GM18870 (cell line): ENCODE data around the gene BSG.

ENCODE experiments used
- ATAC-seq: cut with Tn5 transposase; IDR thresholded peaks from one replicate; pipeline ENCODE4 v1.9.1; 2021; ENCODE audit warnings: moderate library complexity; ENCODE audit not compliant: unreplicated experiment

Gene BSG

DNA sequence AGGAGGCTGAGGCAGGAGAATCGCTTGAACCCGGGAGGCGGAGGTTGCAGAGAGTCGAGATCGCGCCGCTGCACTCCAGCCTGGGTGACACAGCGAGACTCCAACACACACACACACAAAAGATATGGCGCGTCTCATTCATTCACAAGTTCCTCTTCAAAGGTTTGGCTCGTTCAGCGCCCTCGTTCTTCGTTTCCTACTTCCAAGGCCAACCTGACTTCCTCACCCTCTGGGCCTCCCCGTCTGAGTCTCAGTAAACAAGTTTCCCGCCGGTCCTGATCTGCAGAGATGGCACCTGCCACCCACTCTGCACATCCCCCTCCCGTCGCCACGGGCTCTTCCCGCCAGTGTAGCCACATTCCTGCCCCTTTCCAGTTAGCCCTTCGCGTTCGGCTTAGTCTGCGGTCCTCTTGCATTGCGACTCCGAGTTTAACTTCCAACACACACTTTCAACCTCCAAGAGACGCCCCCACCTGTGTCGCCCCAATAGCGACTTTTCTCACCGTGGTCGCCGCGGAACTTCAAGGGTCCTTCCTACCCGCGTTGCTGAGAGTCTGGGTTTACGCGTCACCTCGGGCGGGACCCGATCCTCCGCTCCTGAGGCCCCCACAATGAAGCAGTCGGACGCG lies 1.3 kb upstream of the BSG start:
- ATAC-seq = no peak

DNA sequence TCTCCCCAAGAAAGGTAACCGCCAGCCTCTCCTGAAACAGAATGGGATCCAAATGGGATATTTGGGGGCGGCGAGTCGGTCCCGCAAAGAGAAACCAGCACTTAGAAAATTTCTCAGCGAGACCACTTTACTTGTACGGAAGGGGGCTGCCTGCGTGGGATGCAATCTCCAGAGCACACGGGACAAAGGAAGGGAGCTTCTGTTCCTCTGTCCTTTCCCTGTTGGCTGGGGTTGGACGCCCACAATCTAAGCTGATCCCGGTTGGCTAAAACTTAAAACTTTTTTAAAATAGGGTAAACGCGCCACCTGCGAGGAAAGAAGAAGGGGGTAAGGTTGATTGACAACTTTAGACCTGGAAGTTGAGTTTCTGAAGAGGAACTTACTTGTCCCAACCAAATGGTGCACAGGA lies 826 bp upstream of the BSG start:
- peak; percentile 5 for ATAC-seq

DNA sequence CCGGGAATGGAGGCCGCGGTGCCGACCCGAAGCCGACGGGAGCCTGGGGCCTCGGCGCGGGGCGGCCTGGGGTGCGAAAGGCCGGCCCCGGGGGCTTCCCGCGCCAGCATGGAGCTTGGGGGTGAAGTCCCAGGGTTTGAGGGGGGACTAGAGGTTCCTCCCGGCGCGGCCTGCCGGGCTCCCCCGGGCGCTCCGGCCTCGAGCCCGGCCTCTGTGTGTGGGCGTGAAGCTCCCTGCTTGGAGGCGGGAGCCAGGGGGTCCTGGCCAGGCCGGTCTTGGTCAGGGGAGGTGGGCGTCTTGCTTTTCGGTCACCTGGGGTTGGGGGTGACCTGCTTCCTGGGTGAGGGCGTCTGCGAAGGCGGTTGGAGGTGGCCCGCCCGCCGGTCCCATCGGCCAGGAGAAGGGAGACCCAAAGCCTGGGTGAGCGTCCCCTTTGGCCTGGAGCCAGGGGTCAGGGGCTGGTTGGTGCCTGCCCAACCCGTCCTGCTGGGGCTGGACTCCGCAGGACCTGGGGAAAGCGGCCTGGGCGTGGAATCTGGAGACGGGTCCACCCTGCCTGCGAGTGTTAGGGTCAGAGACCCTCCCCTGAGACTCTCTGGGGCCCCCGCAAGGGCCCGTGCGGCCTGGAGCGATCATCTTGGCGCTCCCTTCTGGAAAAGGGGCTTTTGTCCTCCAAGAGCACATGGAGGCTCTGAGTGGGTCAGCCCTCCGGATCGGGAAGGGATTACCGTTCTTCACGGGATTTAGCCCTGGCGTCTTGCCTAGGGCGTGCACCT lies 535 bp downstream of the BSG start:
- peak; percentile 17 for ATAC-seq

DNA sequence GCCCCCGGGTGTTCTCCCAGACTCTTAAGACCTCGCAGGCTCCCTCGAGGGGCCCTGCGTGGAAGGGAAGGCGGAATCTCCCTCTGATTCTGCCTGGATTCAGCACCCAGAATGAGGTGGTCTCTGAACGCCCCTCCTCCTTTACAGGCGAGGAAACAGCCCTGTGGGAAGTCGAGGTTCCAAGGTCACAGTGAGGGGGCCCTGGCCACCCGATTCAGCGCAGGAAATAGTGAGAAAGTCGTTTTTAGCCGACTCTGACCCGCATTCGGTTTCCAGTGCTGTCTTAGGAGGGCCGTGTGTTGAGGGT lies 1.1 kb downstream of the BSG start:
- no peak for ATAC-seq

DNA sequence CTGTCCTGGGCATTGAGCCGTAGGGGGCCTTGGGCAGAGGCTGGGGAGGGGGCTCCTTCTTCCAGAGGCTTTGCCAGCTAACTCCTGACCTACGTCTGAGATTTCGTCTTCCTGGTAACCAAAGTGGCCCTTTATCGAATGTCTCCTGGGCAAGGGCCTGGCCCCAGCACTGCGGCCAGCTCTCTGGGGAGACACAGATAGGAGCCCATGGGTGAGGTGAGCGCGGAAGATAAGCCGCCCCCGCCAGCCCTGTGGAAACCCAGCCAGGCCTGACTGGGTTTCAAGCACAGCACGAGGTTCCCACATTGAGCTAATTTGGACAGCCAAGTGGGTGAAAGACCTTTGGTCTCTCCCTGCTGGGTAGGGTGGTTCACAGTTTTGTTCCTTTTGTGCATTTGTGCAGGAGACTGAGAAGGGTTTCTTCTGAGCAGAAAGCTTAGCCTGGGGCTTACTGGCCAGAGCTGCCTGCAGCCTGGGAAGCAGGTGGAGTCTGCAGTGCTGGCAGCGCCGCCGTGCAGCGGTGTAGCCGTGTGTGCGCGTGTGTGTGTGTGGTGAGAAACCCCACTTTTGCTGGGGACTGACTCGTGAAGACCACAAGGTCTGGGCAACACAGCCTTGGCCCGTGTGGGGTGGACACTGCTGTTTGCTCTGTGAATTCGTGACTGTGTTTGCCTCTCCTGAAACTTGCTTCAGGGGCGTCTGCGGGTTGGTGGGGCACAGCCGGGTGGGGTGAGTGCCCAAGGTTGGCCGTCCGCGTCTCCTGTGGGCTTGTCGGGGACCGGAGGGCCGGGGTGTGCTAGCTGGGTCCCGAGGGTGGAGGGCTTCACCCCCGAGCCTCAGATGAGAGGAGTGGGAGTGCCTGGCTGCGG lies 2.5 kb downstream of the BSG start:
- no peak for ATAC-seq

DNA sequence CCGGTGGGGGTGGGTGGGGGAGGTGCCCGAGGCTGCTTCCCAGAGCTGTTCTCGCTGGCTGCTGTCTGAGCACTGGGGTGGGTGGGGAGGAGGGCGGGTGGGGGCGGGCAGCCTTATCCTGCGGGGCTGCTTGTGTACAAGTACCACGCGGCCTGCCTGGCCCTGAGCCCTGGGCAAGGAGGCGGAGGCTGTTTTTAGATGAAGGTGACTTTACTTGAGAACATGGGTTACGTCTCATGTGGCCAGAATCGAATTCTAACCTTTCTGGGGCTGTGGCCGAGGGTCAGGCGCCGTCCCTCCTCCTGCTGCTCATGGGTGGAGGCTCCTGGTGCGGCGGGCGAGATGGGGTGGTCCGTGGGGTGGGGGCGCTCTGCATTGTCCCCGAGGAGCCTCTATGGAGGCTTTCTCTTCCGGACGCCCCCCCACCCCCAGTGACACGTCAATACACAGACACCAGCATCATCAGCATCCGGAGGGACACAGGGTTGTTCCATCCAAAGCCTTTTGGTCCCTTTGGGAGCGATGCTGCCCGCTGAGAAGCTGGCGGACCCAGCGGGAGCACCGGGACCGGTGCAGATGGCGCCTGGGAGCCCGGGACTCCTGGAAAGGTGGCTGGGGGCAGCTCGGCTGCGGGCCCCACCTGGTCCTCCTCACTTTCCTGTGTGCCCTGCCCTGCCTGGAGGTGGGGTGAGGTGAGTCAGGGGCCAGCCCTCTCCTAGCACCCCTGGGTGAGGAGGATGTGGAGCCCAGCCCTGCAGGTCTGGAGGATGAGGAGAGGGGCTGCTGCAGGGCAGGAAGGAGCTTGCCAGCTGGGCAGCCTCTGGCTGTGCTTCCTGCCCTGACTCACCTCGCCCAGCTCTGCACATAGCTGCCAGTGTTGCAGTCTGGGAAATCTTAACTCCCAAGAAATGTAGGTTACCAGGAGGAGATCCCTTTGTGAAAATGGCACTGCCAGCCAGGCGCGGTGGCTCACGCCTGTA lies 3.4 kb downstream of the BSG start:
- ATAC-seq = no peak

DNA sequence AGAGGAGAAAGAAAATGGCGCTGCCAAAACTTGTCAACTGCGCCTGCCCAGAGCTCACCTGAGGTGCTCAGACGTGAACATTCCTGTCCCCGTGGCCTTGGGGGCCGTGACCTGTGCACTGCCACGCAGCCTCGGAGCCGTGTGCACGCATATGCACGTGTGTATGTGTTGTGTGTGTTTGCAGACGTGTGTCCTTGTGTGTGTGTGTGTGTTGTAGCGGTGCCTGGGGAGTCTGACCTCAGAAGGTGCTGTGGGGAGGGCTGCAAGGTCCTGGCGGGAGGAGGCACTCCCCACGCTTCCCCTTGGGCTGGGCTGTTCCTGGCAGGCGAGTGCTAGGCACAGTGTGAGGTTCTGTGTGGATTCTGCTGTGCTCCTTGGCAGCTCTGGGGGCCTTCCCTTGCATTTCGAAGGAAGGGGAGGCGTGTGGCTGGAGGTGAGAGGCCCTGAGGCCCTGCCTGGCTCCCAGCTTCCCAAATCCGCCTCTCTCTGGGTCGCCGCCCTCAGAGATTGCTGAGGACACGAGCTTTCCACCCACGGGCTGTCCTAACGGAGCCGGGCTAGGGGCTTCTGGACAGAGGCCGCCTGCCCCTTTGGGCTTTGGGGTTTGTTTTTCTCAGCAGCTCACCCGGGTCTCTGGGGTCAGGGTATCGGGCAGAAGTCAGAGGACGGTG lies 4.5 kb downstream of the BSG start:
- no peak for ATAC-seq

DNA sequence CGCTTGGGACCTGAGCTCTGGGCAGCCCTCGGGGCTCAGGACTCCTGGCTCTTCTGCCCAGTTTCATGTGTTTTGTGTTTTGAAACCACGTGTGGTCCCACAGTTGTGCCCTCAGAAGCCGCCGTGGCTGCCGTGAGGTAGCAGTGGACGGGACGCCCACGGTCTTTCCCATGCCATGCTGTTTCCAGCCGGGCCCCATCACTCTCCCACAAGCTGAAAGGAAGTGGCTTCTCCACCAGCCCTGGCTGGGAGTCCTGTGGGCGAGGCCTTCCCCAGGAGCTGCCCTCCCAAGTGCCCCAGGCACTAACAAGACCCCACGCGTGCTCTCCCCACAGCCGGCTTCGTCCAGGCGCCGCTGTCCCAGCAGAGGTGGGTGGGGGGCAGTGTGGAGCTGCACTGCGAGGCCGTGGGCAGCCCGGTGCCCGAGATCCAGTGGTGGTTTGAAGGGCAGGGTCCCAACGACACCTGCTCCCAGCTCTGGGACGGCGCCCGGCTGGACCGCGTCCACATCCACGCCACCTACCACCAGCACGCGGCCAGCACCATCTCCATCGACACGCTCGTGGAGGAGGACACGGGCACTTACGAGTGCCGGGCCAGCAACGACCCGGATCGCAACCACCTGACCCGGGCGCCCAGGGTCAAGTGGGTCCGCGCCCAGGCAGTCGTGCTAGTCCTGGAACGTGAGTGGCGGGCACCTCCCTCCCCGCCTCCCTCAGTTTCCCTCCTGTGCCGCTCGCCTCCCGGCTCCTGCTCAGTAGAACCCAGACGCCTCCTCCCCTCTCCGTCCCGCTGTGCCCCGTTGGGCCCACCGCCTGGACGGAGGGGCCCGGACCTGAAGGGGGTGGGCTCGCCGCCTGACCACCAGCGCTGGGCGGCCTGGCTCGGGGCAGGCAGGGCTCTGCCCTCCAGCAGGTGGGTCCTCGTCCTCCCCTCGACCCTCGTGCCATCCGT lies 5.3 kb downstream of the BSG start:
- ATAC-seq = no peak

DNA sequence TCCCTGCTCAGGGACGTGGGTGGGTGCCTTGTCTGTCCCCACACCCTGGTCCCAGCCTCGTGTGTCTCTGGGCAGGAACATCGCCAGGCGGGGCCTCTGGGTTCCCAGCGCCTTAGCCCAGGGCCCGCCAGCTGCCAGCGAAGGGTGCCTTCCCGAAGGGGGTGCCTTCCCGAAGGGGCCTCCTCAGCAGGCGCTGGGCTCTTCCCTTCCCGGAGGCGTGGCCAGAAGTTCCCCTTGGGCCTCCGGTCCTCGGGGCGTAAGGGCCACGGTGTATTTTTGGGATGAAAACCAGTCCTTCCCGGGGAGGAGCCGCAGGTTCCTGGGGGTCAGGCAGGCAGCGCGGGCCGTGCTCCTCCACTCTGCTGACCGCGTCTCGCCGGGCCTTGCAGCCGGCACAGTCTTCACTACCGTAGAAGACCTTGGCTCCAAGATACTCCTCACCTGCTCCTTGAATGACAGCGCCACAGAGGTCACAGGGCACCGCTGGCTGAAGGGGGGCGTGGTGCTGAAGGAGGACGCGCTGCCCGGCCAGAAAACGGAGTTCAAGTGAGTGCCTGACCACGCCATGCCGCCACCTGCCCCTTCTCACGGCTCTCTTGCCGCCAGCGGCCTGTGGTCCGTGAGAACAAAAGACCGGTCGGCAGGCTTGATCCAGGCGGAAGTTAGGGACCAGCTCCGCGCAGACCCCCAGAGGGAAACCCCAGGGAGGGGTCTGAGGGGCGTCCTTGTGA lies 6.9 kb downstream of the BSG start:
- ATAC-seq = no peak

DNA sequence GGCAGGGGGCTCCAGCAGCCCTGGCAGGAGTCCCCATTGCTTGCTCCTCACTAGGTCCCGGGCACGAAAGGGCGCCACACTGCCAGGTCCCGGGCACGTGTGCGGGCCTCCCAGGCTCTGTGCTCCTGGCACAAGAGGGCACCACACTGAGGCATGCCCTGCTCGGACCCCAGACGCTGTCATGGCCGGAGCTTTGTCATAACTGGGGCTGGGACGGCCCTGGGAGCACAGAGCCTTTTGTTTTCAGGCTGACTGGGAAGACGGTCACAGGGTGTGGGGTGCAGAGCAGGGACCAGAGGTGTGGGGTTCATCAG lies 7.4 kb downstream of the BSG start:
- no peak for ATAC-seq

DNA sequence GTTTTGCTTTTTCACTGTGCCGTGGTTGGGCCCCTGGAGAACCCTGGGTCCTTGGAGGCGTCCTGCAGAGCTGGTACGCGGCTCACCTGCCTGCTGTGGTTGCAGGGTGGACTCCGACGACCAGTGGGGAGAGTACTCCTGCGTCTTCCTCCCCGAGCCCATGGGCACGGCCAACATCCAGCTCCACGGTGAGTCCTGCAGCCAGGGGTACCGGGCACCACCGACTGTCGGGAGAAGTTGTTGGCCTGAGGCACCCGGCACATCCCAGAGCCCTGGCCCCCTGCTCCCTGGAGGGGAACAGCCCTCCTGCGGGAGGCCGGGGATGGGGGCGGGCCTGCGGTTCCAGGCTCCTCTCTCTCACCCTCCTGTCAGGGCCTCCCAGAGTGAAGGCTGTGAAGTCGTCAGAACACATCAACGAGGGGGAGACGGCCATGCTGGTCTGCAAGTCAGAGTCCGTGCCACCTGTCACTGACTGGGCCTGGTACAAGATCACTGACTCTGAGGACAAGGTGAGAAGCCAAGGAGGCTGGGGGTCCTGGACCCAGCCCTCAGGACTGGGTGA lies 8.0 kb downstream of the BSG start:
- ATAC-seq = no peak

DNA sequence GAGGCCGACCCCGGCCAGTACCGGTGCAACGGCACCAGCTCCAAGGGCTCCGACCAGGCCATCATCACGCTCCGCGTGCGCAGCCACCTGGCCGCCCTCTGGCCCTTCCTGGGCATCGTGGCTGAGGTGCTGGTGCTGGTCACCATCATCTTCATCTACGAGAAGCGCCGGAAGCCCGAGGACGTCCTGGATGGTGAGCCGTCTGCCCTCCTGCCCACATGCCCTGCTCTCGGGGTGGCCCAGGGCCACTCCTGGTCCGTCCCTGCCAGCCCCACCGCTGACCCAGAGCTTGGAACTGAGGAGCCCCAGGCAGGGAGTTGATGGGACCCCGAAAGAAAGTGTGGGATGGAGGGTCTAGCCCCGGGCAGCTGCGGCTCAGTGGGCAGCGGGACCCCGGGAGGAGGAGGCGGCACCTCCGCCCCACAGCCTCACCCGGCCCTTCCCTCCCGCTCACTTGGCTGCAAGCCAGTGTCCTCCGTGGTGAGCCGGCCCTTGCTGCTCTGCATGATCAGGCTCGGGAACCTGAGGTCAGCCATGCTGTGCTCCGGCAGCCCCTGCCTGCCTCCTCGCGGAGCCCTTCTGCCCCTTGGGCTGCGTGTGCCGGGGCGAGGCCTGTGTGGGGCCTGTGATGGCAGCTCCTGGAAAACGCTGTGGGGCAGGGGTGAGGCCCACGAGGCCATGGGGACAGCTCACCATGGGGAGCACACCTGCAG lies 9.2 kb downstream of the BSG start:
- ATAC-seq = no peak

DNA sequence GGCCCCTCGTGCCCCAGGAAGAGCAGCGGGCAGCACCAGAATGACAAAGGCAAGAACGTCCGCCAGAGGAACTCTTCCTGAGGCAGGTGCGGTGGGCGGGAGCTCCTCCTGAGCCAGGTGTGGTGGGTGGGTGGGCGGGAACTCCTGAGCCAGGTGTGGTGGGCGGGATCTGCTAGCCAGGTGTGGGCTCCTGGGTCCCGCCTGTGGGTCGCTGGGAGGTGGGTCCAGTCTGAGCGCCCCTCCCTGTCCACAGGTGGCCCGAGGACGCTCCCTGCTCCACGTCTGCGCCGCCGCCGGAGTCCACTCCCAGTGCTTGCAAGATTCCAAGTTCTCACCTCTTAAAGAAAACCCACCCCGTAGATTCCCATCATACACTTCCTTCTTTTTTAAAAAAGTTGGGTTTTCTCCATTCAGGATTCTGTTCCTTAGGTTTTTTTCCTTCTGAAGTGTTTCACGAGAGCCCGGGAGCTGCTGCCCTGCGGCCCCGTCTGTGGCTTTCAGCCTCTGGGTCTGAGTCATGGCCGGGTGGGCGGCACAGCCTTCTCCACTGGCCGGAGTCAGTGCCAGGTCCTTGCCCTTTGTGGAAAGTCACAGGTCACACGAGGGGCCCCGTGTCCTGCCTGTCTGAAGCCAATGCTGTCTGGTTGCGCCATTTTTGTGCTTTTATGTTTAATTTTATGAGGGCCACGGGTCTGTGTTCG lies 10.3 kb downstream of the BSG start:
- no peak for ATAC-seq

DNA sequence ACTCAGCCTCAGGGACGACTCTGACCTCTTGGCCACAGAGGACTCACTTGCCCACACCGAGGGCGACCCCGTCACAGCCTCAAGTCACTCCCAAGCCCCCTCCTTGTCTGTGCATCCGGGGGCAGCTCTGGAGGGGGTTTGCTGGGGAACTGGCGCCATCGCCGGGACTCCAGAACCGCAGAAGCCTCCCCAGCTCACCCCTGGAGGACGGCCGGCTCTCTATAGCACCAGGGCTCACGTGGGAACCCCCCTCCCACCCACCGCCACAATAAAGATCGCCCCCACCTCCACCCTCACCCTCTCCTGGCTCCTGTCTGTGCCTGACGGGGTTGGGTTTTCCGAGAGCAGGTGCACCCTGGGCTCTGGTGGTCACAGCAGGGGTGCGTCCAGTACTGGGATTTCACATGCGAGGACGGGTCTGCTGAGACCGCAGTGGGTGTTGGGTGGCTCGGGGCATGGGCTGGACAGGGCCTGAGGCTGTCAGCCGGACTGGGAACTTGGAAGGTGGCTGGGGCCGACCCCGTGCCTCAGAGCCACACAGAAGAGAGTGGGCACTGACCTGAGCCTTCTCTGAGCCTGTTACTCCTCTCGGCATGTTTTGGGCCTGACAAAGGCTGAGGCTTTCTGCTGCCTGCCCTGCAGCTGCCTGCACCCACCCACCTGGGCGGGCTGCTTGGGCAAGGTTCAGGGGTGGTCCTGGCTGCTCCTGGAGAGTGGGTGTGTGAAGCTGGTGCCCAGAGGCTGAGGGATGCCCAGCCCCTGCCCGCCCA lies 11.0 kb downstream of the BSG start:
- ATAC-seq = no peak

DNA sequence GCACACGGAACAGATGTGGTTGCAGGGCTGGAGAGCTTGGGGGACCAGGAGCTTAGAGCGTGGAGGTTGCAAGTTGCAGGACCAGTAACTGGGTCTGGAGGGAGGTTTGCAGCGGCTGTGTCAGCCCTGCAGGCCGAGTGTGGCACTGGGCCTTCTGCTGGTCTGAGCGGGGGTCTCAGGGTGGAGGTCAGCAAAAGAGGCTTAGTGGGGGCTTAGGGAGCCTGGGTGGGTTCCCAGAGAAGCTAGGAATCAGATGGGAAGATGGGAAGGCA lies 11.5 kb downstream of the BSG start:
- ATAC-seq = no peak

DNA sequence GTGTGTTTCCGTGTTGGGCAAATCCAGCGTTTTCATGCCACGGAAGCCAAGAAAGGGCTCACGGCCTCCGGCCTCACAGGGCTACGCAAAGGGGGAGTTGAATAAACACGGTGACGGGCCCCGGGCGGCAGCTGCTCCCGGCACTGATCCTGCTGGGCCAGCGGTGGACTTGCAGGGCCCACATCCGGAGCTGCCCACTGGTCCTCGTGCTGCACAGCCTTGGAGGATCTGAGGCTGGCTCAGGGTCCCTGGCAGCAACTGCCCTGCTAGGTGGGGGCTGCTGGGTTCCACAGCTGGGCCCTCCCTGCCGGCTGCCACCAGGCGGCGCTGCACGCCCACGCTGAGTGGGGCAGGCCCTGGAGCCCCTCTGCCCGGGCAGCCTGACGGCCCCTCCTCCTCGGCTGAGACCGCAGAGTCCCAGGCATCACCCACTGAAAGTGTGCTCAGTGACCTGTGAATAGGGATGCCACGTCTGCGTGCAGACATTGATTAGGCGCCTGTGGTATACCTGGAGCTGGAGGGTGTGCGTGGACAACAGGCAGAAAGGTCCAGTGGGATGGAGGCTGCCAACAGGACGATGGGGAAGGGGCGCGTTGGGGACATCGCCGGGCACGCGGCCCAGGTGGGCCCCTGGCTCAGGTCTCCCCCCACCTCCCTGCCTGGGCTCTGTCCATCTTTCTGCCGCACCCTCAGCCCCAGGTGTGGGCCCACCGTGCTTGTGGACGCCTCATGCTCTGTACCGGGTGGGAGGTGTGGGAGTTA lies 12.0 kb downstream of the BSG start:
- ATAC-seq = no peak
